Measurements from ENCODE around the gene SNRPD1. TPM values are rescaled to one million over a fixed set of nuclear protein-coding genes. Genes with fewer than 3 reads are reported as not detected.

The SNRPD1 gene
- total and polyA plus RNA-seq, 9 of the 15 experiments (the other 6 are each of a cell fraction or from before 2014, with no cell fraction given) = 186 to 1,063 (median 313) TPM

DNA sequence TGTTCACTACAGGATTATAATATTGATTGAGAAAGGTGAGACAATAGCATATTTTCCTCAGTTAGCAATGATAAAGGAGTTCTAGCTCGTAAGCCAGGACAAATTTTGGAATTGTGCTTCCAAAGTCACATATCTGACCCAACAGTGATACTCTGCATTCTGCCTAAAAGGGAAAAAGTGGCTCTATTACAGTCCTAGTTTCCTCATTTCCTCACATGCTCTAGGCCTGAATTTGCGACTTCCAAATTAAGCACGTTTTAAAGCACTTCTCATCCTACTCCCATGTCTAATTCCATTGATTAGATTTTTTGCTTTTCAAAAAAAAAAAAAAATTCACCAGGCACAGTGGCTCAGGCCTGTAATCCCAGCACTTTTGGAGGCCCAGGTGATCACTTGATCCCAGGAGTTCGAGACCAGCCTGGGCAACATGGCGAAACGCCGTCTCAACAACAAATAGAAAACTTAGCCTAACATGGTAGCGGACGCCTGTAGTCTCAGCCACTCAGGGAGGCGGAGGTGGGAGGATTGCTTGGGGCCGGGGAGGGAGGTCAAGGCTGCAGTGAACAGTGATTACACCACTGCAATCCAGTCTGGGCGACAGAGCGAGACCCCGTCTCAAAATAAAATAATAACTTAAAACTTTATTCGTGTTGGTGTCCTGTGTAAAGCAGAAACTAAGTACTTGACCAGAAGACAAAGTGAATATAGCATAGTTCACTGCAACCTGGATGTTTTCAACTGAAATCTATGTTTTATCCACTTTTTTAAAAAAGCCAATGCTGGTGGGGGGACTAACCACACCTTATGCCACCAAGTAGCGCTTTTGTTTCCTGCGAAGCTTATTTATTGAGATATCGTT is 13.2 kb upstream of the SNRPD1 start (continued):
- TF ChIP-seq, protein P1, sequence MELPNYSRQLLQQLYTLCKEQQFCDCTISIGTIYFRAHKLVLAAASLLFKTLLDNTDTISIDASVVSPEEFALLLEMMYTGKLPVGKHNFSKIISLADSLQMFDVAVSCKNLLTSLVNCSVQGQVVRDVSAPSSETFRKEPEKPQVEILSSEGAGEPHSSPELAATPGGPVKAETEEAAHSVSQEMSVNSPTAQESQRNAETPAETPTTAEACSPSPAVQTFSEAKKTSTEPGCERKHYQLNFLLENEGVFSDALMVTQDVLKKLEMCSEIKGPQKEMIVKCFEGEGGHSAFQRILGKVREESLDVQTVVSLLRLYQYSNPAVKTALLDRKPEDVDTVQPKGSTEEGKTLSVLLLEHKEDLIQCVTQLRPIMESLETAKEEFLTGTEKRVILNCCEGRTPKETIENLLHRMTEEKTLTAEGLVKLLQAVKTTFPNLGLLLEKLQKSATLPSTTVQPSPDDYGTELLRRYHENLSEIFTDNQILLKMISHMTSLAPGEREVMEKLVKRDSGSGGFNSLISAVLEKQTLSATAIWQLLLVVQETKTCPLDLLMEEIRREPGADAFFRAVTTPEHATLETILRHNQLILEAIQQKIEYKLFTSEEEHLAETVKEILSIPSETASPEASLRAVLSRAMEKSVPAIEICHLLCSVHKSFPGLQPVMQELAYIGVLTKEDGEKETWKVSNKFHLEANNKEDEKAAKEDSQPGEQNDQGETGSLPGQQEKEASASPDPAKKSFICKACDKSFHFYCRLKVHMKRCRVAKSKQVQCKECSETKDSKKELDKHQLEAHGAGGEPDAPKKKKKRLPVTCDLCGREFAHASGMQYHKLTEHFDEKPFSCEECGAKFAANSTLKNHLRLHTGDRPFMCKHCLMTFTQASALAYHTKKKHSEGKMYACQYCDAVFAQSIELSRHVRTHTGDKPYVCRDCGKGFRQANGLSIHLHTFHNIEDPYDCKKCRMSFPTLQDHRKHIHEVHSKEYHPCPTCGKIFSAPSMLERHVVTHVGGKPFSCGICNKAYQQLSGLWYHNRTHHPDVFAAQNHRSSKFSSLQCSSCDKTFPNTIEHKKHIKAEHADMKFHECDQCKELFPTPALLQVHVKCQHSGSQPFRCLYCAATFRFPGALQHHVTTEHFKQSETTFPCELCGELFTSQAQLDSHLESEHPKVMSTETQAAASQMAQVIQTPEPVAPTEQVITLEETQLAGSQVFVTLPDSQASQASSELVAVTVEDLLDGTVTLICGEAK (IDR thresholded peaks at IDR 0.05) = peak; percentile 53; the same call in 1 of the 2 replicates
- TF ChIP-seq, protein P1 (CRISPR knock-in tag; IDR thresholded peaks at IDR 0.05) = no peak
- TF ChIP-seq TBP (optimal IDR thresholded peaks at IDR 0.05; ENCODE audit: low read depth, low read length) (peak; percentile 33), SMAD2 (IDR thresholded peaks at IDR 0.05; ENCODE audit: low read depth, low read length) (no peak)

Measured in K562 (cell line).